ENCODE data around the gene NEGR1.
"Not testable (repeated sequence)": the region's sequence is repeated elsewhere in the genome, so short reads cannot be mapped to it uniquely, and the experiment has no call there.

DNA sequence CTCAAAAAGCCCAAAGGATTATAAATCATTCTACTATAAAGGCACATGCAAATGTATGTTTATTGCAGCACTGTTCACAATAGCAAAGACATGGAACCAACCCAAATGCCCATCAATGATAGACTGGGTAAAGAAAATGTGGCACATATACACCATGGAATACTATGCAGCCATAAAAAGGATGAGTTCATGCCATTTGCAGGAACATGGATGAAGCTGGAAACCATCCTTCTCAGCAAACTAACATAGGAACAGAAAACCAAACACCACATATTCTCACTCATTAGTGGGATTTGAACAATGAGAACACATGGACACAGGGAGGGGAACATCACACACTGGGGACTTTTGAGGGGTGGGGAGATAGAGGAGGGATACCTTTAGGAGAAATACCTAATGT lies 46.4 kb downstream of the NEGR1 start:
- TF ChIP-seq POLR2A, POLR2AphosphoS5, EP300 (IDR thresholded peaks at IDR 0.05): not testable (repeated sequence)
- TF ChIP-seq, protein P1, sequence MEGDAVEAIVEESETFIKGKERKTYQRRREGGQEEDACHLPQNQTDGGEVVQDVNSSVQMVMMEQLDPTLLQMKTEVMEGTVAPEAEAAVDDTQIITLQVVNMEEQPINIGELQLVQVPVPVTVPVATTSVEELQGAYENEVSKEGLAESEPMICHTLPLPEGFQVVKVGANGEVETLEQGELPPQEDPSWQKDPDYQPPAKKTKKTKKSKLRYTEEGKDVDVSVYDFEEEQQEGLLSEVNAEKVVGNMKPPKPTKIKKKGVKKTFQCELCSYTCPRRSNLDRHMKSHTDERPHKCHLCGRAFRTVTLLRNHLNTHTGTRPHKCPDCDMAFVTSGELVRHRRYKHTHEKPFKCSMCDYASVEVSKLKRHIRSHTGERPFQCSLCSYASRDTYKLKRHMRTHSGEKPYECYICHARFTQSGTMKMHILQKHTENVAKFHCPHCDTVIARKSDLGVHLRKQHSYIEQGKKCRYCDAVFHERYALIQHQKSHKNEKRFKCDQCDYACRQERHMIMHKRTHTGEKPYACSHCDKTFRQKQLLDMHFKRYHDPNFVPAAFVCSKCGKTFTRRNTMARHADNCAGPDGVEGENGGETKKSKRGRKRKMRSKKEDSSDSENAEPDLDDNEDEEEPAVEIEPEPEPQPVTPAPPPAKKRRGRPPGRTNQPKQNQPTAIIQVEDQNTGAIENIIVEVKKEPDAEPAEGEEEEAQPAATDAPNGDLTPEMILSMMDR (IDR thresholded peaks at IDR 0.05) = not testable (repeated sequence)

Measured in stomach (tissue), 4 donors.